Aorta (tissue), 5 donors: ENCODE measurements around the gene TMEM14C. TPM values are rescaled to one million over a fixed set of nuclear protein-coding genes. Genes with fewer than 3 reads are reported as not detected.

Experiments
- ATAC-seq: fragments of 200-7000 bp; cut with Tn5 transposase; one replicate; pipeline ENCODE4 v1.9.1; 2022; ENCODE audit warnings: moderate library complexity; ENCODE audit not compliant: low FRiP score
- DNase-seq, 2 donors: peaks; one replicate each; pipeline ENCODE4 v3.0.0-alpha.2; 2020
- H3K27ac ChIP-seq, 2 donors: one replicate each; pipeline ENCODE4 v1.5.1; 2013; ENCODE audit warnings: low read length in 2 of 2, mild to moderate bottlenecking in 2 of 2, moderate library complexity in 2 of 2, control low read depth in 1 of 2, inconsistent platforms in 1 of 2, low read depth in 1 of 2
- H3K27me3 ChIP-seq, 2 donors: one replicate each; pipeline ENCODE4 v1.6.1; 2013; ENCODE audit warnings: control low read depth in 1 of 2, low read length in 1 of 2, mild to moderate bottlenecking in 1 of 2, moderate library complexity in 1 of 2; ENCODE audit not compliant: insufficient read depth in 2 of 2, control insufficient read depth in 1 of 2
- H3K36me3 ChIP-seq, 2 donors: one replicate each; pipeline ENCODE4 v1.6.1; 2013; ENCODE audit warnings: control low read depth in 1 of 2, low read length in 1 of 2, mild to moderate bottlenecking in 1 of 2; ENCODE audit not compliant: insufficient read depth in 2 of 2, control insufficient read depth in 1 of 2
- H3K4me1 ChIP-seq, 2 donors: one replicate each; pipeline ENCODE4 v1.6.1; 2013; ENCODE audit warnings: low read length in 2 of 2, control low read depth in 1 of 2, mild to moderate bottlenecking in 1 of 2, moderate library complexity in 1 of 2; ENCODE audit not compliant: insufficient read depth in 2 of 2, control insufficient read depth in 1 of 2
- H3K4me3 ChIP-seq, 2 donors: one replicate each; pipeline ENCODE4 v1.5.1; 2013; ENCODE audit warnings: low read length in 2 of 2, control low read depth in 1 of 2, mild to moderate bottlenecking in 1 of 2
- H3K9me3 ChIP-seq: one replicate; pipeline ENCODE4 v1.6.1; 2013; ENCODE audit warnings: mild to moderate bottlenecking, low read length; ENCODE audit not compliant: control insufficient read depth
- WGBS, 2 donors: extraction: QIAGEN DNeasy Blood & Tissue Kit; methylation state at CpG; one replicate each; pipeline ENCODE4 v1.1.7; 2013; 5-methylcytosine and 5-hydroxymethylcytosine counted together
- intact Hi-C, 2 donors: fragments of 100-400 bp; cut with DNase I; formaldehyde crosslinking; loops; one replicate each; pipeline versions ENCODE4 v1.14.2 to v1.15.0; 2022
- polyA plus RNA-seq, 2 donors: library from polyadenylated mRNA; stranded (reverse); fragments of 200-250 nt; gene quantifications; one replicate each; pipeline ENCODE4 v1.2.3, GENCODE V29; 2013
- total RNA-seq, 2 donors: library from RNA; stranded (reverse); fragmentation: NEBNext Ultra II Directional; extraction: Animal tissue kit (Norgen Biotek cat#: 25700); gene quantifications; one replicate each; pipeline ENCODE4 v1.2.1, GENCODE V29; 2021
- donor health status: healthy with polysubstance abuse.
- donor health status: Bipolar disorder and iron deficiency.
- donor health status: DM: no; HTN: no; CAD: no.
- donor health status: DM: no; HTN: no; CAD: no.
- donor health status: DM: yes; HTN: yes; CAD: no.

TMEM14C gene
- total and polyA plus RNA-seq, 4 donors: 72.8 to 192 (median 122) TPM

DNA sequence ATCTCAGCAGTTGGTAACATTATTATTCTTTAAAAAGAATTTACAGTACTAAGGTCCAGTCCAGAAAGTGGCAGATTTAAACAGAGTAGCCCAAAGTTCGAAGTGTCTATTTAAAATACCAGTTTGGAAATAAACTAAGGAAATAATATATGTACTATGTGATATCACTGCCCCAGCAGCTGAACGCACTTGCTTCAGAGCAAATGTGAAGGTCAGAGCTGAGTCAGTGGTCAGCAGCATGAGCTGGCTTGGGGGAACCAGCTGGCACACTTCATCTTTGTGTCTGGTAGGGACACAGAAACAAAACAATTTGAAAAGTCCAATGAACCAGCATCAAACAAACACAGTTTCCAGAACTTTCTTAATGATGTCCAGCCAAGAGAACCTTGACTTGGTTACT, 40.1 kb downstream of the TMEM14C start:
- H3K27ac ChIP-seq: no peak overlapping the region
- peaks cover 0 to 3% of the 10 kb centered on the region in 2 donors for H3K36me3 ChIP-seq

DNA sequence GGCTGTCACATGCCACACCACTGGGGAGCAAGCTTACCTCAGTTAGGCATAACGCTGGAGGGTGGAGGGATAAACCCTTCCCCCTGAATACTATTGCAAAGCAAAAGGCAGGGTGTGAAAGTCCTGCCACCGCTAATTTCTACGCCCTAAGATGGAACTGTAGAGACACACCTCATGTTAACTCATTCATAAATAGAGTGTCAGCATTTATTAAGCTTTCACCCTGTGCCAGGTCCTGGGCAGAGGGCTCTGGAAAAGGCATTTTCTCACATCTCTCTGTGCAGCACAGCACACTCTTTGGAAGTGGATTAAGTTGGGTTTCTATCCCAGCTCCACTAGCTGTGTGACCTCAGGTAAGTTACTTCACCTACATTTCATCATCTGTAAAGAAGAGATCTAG, 46.5 kb downstream of the TMEM14C start:
- no peak for ATAC-seq
- Histone ChIP-seq H3K4me3 (no peak overlapping the region), H3K36me3 (peaks cover 0 to 2% of the 10 kb centered on the region in 2 donors), H3K27ac (no peak overlapping the region), H3K4me1 (no peaks in the 10 kb centered on the region), H3K27me3 (no peaks in the 10 kb centered on the region), H3K9me3 (no peaks in the 10 kb centered on the region)
- intact Hi-C loops: no loop called here
- WGBS, 2 donors: 80 to 92% methylated on average over 3 of the region's 3 CpGs
- DNase-seq: no peak

More for the DNA sequence above, 40.1 kb downstream of the TMEM14C start:
- Histone ChIP-seq H3K4me3 (no peak overlapping the region), H3K9me3 (no peaks in the 10 kb centered on the region), H3K4me1 (no peaks in the 10 kb centered on the region), H3K27me3 (no peaks in the 10 kb centered on the region)
- no peak for ATAC-seq
- no peak for DNase-seq
- intact Hi-C loops: no loop called here
- 81 to 90% methylated on average over 2 of the region's 2 CpGs for WGBS, 2 donors

DNA sequence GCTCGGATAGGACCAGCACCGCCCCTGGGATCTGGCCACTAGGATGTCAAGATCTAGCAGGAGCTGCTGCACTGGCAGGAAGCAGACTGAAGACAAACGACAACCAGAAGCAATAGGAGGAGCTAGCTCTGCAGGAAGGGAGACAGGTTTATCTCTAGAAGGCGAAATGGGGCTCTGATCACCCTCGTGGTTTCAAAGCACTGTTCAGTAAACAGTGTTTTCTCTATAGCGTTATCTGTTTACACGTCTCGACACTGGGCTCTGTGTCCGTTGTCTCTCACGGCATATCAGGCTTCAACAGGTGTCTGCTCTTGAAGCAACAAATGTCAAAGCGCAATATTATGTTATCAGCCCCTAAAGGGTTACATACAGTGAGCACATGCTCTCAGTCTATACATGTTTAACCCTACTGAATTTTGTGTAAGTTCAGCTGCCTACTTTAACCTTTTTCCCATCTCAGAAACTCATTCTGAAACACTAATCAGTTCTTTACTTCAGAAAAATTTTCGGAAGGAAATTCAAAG, 48.6 kb downstream of the TMEM14C start:
- no peaks in the 10 kb centered on the region for H3K36me3 ChIP-seq
- 81 to 83% methylated on average over 12 of the region's 12 CpGs for WGBS, 2 donors
- no peak overlapping the region for H3K4me3 ChIP-seq
- intact Hi-C loops: no loop called here
- no peak for DNase-seq
- H3K9me3 ChIP-seq: no peaks in the 10 kb centered on the region
- H3K27ac ChIP-seq: no peak overlapping the region
- H3K27me3 ChIP-seq: no peaks in the 10 kb centered on the region
- no peaks in the 10 kb centered on the region for H3K4me1 ChIP-seq
- ATAC-seq: no peak

DNA sequence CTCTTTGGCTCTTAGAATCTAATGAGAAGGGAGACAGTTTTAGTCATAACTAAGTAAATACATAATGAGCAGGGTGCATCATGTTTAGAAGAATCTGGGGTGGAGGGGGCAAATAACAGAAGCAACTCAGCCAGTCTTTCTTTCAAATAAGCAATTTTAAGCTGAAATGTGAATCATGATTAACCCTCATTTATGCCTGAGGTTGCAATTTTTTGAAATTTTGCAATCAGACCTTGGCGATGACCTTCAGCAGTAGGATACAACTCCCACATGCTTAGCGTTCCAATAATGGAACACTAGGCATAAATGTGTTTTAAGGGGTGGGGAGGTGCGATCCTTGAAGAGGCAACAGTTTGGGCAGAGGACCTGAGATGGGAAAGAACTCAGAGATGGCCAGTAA, 55.4 kb downstream of the TMEM14C start:
- Histone ChIP-seq H3K36me3 (no peaks in the 10 kb centered on the region), H3K27ac (no peak overlapping the region), H3K4me1 (no peaks in the 10 kb centered on the region), H3K9me3 (no peaks in the 10 kb centered on the region), H3K27me3 (no peaks in the 10 kb centered on the region), H3K4me3 (no peak overlapping the region)
- no peak for ATAC-seq
- no peak for DNase-seq
- intact Hi-C loops: no loop called here
- 89 to 92% methylated on average over 3 of the region's 3 CpGs for WGBS, 2 donors

DNA sequence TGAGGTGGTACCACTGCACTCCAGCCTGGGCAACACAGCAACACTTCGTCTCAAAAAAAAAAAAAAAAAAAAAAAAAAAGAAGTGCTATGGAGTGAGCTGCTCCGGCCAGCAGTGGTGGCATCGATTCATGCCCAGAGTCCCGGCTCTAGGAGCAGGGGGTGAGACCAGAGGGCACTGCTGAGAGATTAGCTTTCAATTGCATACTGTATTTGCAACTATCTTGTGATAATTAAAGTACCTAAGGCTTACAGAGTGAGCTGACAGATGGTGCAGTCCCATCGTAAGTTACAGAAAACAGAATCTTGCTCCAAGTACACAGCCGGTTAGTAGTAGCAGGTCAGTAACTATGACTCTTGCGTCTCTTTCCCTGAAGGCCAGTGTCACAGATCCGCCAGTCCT, 56.2 kb downstream of the TMEM14C start:
- Histone ChIP-seq H3K9me3 (no peaks in the 10 kb centered on the region), H3K4me3 (no peak overlapping the region), H3K27me3 (no peaks in the 10 kb centered on the region), H3K36me3 (peaks cover 0 to 2% of the 10 kb centered on the region in 2 donors), H3K27ac (no peak overlapping the region), H3K4me1 (no peaks in the 10 kb centered on the region)
- DNase-seq: no peak
- WGBS, 2 donors: 91 to 92% methylated on average over 8 of the region's 8 CpGs
- intact Hi-C loops: no loop called here
- no peak for ATAC-seq

Other genes starting within 250 kb of the TMEM14C start
- gene GCNT2, start 201.7 kb upstream of the TMEM14C start, total RNA-seq: 10 to 100 TPM; 14.6 to 18.6 TPM
- gene GCNT2, start 201.7 kb upstream of the TMEM14C start, polyA plus RNA-seq: 1 to 10 TPM; 3.4 to 3.9 TPM
- under 1 TPM in 1 of 2 donors, not detected in 1; 0.66 TPM for gene C6orf52, start 28.5 kb upstream of the TMEM14C start, total RNA-seq
- 1 to 10 TPM in 1 of 2 donors, not detected in 1; 2.4 TPM for gene C6orf52, start 28.5 kb upstream of the TMEM14C start, polyA plus RNA-seq
- gene PAK1IP1, start 28.1 kb upstream of the TMEM14C start, total RNA-seq: 1 to 10 TPM; 9.2 to 9.9 TPM
- 10 to 100 TPM in 1 of 2 donors, 1 to 10 TPM in 1; 6.3 to 12.3 TPM for gene PAK1IP1, start 28.1 kb upstream of the TMEM14C start, polyA plus RNA-seq
- gene TMEM14B, start 24.7 kb downstream of the TMEM14C start, total RNA-seq: 10 to 100 TPM; 50.3 to 51.9 TPM
- gene TMEM14B, start 24.7 kb downstream of the TMEM14C start, polyA plus RNA-seq: 100 to 1,000 TPM in 1 of 2 donors, 10 to 100 TPM in 1; 72.7 to 111 TPM
- under 1 TPM; 0.12 to 0.29 TPM for gene MAK, start 115.5 kb downstream of the TMEM14C start, total RNA-seq
- under 1 TPM; 0.03 to 0.63 TPM for gene MAK, start 115.5 kb downstream of the TMEM14C start, polyA plus RNA-seq
- gene GCM2, start 159.0 kb downstream of the TMEM14C start, total RNA-seq: not detected
- gene GCM2, start 159.0 kb downstream of the TMEM14C start, polyA plus RNA-seq: not detected
- gene SYCP2L, start 164.0 kb downstream of the TMEM14C start, total RNA-seq: 1 to 10 TPM; 1.3 to 2.0 TPM
- gene SYCP2L, start 164.0 kb downstream of the TMEM14C start, polyA plus RNA-seq: under 1 TPM in 1 of 2 donors, not detected in 1; 0.95 TPM